ENCODE data around the gene ARHGAP44. TPM values are rescaled to one million over a fixed set of nuclear protein-coding genes. Genes with fewer than 3 reads are reported as not detected.

ARHGAP44 gene
- total RNA-seq, 1 experiment from 2014 or later: 7.3 TPM

DNA sequence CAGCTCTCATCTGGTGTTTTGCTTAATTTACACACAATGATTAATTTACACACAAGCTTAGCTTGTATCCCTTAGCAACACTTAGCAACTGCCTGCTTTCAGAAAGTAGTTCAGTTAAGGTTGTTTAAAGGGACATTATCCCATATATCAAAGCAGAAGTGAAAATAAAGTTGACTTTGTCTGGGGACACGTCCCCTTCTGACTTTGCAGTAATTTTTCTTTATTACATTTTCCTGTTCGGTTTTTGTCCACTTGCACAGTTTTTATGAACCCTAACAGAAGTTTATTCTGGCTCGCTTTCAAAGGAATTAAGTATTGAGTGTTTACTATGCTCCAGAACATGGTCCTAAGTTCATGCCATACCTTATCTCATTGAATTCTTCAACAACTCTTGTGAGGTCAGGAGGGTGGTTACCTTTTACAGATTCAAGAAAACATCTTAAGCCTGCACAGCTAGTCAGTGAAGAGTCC is 41.5 kb downstream of the ARHGAP44 start:
- Histone ChIP-seq H3K4me3 (replicated peaks in 1 of 2; ENCODE audit: low read depth in 1 of 2, low read length in 2 of 2) (no peak overlapping the region), H3K9me3 (ENCODE audit: control insufficient read depth in 1 of 2, insufficient read depth in 1 of 2, low read depth in 1 of 2, low read length in 2 of 2) (peaks cover 13 to 15% of the 10 kb centered on the region in 2 experiments; a peak in 2 of 4 replicates), H3K9ac (ENCODE audit: low read length) (no peak overlapping the region), H4K20me1 (ENCODE audit: insufficient read depth) (no peaks in the 10 kb centered on the region), H3K4me2 (ENCODE audit: low read length) (no peak overlapping the region), H3K79me2 (ENCODE audit: insufficient read depth, low read length) (no peaks in the 10 kb centered on the region), H3K27ac (ENCODE audit: low read depth, low read length) (no peak overlapping the region), H2AFZ (ENCODE audit: low read depth, low read length, poor library complexity, severe bottlenecking) (no peak overlapping the region), H3K36me3 (ENCODE audit: control insufficient read depth in 1 of 2, insufficient read depth in 2 of 2, low read length in 2 of 2) (no peaks in the 10 kb centered on the region), H3K9me2 (ENCODE audit: insufficient read depth) (no peaks in the 10 kb centered on the region), H3K4me1 (ENCODE audit: control insufficient read depth in 1 of 2, insufficient read depth in 2 of 2, low read length in 2 of 2) (no peaks in the 10 kb centered on the region), H3K27me3 (ENCODE audit: insufficient read depth, low read length) (no peaks in the 10 kb centered on the region)
- intact Hi-C loops (cut with micrococcal nuclease): no loop called here
- ATAC-seq (no peak), DNase-seq (ENCODE audit: low read depth, low spot score) (no peak)
- RAD21 ChIA-PET (ENCODE audit: low non-redundant PET in 1 of 2, low total read pairs in 2 of 2, uncharacterized antibody in 2 of 2, unreplicated experiment in 2 of 2): no interaction called here
- BruUV-seq (replicated peaks): no TSS peak
- CTCF ChIA-PET: no interaction called here
- no peak for TF ChIP-seq CEBPB (IDR thresholded peaks at IDR 0.05; ENCODE audit: low read depth)
- TF ChIP-seq JUND (IDR thresholded peaks at IDR 0.05): no peak
- TF ChIP-seq FOSL1 (IDR thresholded peaks at IDR 0.05; ENCODE audit: low read depth): no peak
- no peak for TF ChIP-seq YY1 (IDR thresholded peaks at IDR 0.05; ENCODE audit: extremely low read depth, insufficient replicate concordance, low read depth, low read length)
- no peak for TF ChIP-seq SRF (IDR thresholded peaks at IDR 0.05; ENCODE audit: low read depth)
- POLR2A ChIA-PET: no interaction called here

DNA sequence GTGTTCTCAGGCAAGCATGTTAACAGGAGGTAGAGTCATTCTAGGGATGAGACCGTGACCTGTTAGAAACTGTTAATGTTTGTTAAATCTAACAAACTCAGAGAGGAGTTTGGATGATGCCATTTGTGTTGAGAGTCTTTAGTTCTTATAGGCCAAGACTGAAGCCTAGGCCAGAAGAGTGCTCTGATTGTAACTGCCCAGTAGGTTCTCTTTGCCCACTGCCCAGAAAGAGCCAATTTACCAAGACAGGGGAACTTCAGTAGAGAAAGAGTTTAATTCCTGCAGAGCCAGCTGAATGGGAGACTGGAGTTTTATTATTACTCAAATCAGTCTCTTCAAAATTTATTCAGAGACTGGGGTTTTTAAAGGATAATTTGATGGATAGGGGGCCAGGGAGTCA is 42.5 kb downstream of the ARHGAP44 start:
- H3K9me3 ChIP-seq (ENCODE audit: control insufficient read depth in 1 of 2, insufficient read depth in 1 of 2, low read depth in 1 of 2, low read length in 2 of 2): peaks cover 13 to 15% of the 10 kb centered on the region in 2 experiments; a peak in 2 of 4 replicates
- CTCF ChIA-PET: no interaction called here

More for the DNA sequence above, 42.5 kb downstream of the ARHGAP44 start:
- peak; percentile 63; the same call in 1 of the 2 replicates for TF ChIP-seq CBX3 (IDR thresholded peaks at IDR 0.05; ENCODE audit: low read depth)
- no peak for TF ChIP-seq EZH2phosphoT487 (IDR thresholded peaks at IDR 0.05; ENCODE audit: borderline replicate concordance)
- Histone ChIP-seq H3K4me1 (ENCODE audit: control insufficient read depth in 1 of 2, insufficient read depth in 2 of 2, low read length in 2 of 2) (no peaks in the 10 kb centered on the region), H3K27ac (ENCODE audit: low read depth, low read length) (no peak overlapping the region), H3K9me2 (ENCODE audit: insufficient read depth) (no peaks in the 10 kb centered on the region), H3K4me2 (ENCODE audit: low read length) (no peak overlapping the region), H3K36me3 (ENCODE audit: control insufficient read depth in 1 of 2, insufficient read depth in 2 of 2, low read length in 2 of 2) (no peaks in the 10 kb centered on the region), H3K79me2 (ENCODE audit: insufficient read depth, low read length) (no peaks in the 10 kb centered on the region), H4K20me1 (ENCODE audit: insufficient read depth) (no peaks in the 10 kb centered on the region), H3K27me3 (ENCODE audit: insufficient read depth, low read length) (no peaks in the 10 kb centered on the region), H2AFZ (ENCODE audit: low read depth, low read length, poor library complexity, severe bottlenecking) (no peak overlapping the region), H3K4me3 (replicated peaks in 1 of 2; ENCODE audit: low read depth in 1 of 2, low read length in 2 of 2) (no peak overlapping the region), H3K9ac (ENCODE audit: low read length) (no peak overlapping the region)
- POLR2A ChIA-PET: no interaction called here
- RAD21 ChIA-PET (ENCODE audit: low non-redundant PET in 1 of 2, low total read pairs in 2 of 2, uncharacterized antibody in 2 of 2, unreplicated experiment in 2 of 2): no interaction called here
- intact Hi-C loops (cut with micrococcal nuclease): no loop called here
- ATAC-seq (no peak), DNase-seq (ENCODE audit: low read depth, low spot score) (no peak)
- no TSS peak for BruUV-seq (replicated peaks)
